Measurements from ENCODE around the gene GYPB.
"Not testable (repeated sequence)": the region's sequence is repeated elsewhere in the genome, so short reads cannot be mapped to it uniquely, and the experiment has no call there.

DNA sequence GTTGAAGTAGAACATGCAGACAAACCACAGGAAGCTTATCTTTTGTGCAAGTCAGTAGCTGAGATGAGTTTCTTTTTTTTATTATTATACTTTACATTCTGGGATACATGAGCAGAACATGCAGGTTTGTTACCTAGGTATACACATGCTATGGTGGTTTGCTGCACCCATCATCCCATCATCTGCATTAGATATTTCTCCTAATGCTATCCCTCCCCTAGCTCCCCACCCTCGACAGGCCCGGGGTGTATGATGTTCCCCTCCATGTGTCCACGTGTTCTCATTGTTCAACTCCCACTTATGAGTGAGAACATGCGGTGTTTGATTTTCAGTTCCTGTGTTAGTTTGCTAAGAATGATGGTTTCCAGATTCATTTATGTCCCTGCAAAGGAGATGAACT lies 11.5 kb upstream of the GYPB start:
- TF ChIP-seq, protein P1, sequence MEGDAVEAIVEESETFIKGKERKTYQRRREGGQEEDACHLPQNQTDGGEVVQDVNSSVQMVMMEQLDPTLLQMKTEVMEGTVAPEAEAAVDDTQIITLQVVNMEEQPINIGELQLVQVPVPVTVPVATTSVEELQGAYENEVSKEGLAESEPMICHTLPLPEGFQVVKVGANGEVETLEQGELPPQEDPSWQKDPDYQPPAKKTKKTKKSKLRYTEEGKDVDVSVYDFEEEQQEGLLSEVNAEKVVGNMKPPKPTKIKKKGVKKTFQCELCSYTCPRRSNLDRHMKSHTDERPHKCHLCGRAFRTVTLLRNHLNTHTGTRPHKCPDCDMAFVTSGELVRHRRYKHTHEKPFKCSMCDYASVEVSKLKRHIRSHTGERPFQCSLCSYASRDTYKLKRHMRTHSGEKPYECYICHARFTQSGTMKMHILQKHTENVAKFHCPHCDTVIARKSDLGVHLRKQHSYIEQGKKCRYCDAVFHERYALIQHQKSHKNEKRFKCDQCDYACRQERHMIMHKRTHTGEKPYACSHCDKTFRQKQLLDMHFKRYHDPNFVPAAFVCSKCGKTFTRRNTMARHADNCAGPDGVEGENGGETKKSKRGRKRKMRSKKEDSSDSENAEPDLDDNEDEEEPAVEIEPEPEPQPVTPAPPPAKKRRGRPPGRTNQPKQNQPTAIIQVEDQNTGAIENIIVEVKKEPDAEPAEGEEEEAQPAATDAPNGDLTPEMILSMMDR (IDR thresholded peaks at IDR 0.05), result not testable (repeated sequence)
- TF ChIP-seq POLR2A (IDR thresholded peaks at IDR 0.05; ENCODE audit: low read depth); EP300 (IDR thresholded peaks at IDR 0.05): not testable (repeated sequence)
